Sigmoid colon (tissue), 7 donors: ENCODE results near the gene FBXO48. TPM values are rescaled to one million over a fixed set of nuclear protein-coding genes. Genes with fewer than 3 reads are reported as not detected.
A peak's percentile ranks its signal among the peaks of the same experiment; 100 is the strongest.
"Not testable (repeated sequence)": the region's sequence is repeated elsewhere in the genome, so short reads cannot be mapped to it uniquely, and the experiment has no call there.

Experiments used
- DNase-seq: peaks from one replicate; pipeline ENCODE4 v3.0.0-alpha.2; 2019
- H3K27ac ChIP-seq, 4 donors: fragments of 200-600 bp; sonication (generic); one replicate each; pipeline ENCODE4 v1.5.1; 2016 to 2019; ENCODE audit warnings: mild to moderate bottlenecking in 1 of 4
- H3K27me3 ChIP-seq, 3 donors: fragments of 200-600 bp; sonication (generic); one replicate each; pipeline ENCODE4 v1.5.1; 2019; ENCODE audit warnings: mild to moderate bottlenecking in 1 of 3
- H3K36me3 ChIP-seq, 4 donors: fragments of 200-600 bp; sonication (generic); one replicate each; pipeline ENCODE4 v1.5.1; 2016 to 2019
- H3K4me1 ChIP-seq, 4 donors: fragments of 200-600 bp; sonication (generic); one replicate each; pipeline ENCODE4 v1.5.1; 2017 to 2019
- H3K4me3 ChIP-seq, 4 donors: fragments of 200-600 bp; sonication (generic); one replicate each; pipeline ENCODE4 v1.5.1; 2017 to 2019; ENCODE audit warnings: mild to moderate bottlenecking in 2 of 4, moderate library complexity in 1 of 4
- H3K9me3 ChIP-seq, 4 donors: fragments of 200-600 bp in 3 of 4; sonication (generic) in 3 of 4; one replicate each; pipeline versions ENCODE4 v1.5.1 to v1.6.1; 2013 to 2019
- EP300 ChIP-seq, 4 donors: sonication (generic); formaldehyde crosslinking; IDR thresholded peaks; one replicate each; pipeline ENCODE4 v1.6.1; 2017; ENCODE audit warnings: antibody characterized with exemption in 4 of 4
- POLR2A ChIP-seq, 2 donors: fragments of 450-650 bp; IDR thresholded peaks; one replicate each; pipeline ENCODE4 v1.6.1; 2016; ENCODE audit warnings: antibody characterized with exemption in 2 of 2, mild to moderate bottlenecking in 2 of 2, moderate library complexity in 2 of 2
- POLR2AphosphoS5 ChIP-seq, 4 donors: sonication (generic); formaldehyde crosslinking; IDR thresholded peaks; one replicate each; pipeline ENCODE4 v1.6.1; 2017; ENCODE audit warnings: antibody characterized with exemption in 4 of 4
- WGBS, 2 donors: extraction: QIAGEN DNeasy Blood & Tissue Kit; methylation state at CpG; one replicate each; pipeline ENCODE4 v1.1.7; 2013; 5-methylcytosine and 5-hydroxymethylcytosine counted together
- intact Hi-C: fragments of 100-400 bp; cut with DNase I; formaldehyde crosslinking; loops from one replicate; pipeline ENCODE4 v1.15.1; 2023
- polyA plus RNA-seq, 3 donors: library from polyadenylated mRNA; stranded (reverse); fragments of 200-250 nt; gene quantifications; one replicate each; pipeline ENCODE4 v1.2.3, GENCODE V29; 2013
- total RNA-seq, 4 donors: library from RNA; depleted of rRNA; stranded (reverse); fragments of >200 nt; gene quantifications; one replicate each; pipeline ENCODE4 v1.1.0, GENCODE V29; 2016
- TF ChIP-seq, protein P1 (sequence below), 4 experiments: fragments of 450-650 bp in 3 of 4; fragments of 200-600 bp in 1 of 4; IDR thresholded peaks; one replicate each; pipeline ENCODE4 v1.5.1; 2016 to 2019; ENCODE audit warnings: antibody characterized with exemption in 4 of 4, mild to moderate bottlenecking in 3 of 4, moderate library complexity in 2 of 4
- donor health status: healthy with polysubstance abuse.
- donor health status: Bipolar disorder and iron deficiency.
- donor health status: healthy.

Gene FBXO48
- total and polyA plus RNA-seq, 7 donors: 0.55 to 1.2 (median 0.70) TPM

DNA sequence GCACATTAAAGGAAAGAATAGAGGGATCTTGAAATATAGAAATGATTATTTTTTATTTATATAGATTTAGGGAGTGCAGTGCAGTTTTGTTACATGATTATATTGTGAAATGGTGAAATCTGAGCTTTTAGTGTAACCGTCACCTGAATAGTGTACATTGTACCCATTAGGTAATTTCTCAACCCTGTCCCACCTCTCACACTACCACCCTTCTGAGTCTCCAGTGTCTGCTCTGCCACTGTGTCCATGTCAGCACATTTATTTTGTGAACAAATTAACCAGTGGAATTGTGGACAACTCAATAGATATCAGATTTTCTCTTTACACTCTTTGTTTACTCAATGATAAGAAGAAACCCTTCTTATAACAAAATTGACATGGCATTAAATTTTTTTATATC, 24.5 kb upstream of the FBXO48 start:
- TF ChIP-seq, protein P1, sequence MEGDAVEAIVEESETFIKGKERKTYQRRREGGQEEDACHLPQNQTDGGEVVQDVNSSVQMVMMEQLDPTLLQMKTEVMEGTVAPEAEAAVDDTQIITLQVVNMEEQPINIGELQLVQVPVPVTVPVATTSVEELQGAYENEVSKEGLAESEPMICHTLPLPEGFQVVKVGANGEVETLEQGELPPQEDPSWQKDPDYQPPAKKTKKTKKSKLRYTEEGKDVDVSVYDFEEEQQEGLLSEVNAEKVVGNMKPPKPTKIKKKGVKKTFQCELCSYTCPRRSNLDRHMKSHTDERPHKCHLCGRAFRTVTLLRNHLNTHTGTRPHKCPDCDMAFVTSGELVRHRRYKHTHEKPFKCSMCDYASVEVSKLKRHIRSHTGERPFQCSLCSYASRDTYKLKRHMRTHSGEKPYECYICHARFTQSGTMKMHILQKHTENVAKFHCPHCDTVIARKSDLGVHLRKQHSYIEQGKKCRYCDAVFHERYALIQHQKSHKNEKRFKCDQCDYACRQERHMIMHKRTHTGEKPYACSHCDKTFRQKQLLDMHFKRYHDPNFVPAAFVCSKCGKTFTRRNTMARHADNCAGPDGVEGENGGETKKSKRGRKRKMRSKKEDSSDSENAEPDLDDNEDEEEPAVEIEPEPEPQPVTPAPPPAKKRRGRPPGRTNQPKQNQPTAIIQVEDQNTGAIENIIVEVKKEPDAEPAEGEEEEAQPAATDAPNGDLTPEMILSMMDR (IDR thresholded peaks at IDR 0.05): no peak
- TF ChIP-seq POLR2AphosphoS5 (IDR thresholded peaks at IDR 0.05) (no peak), EP300 (IDR thresholded peaks at IDR 0.05) (no peak), POLR2A (IDR thresholded peaks at IDR 0.05) (no peak)
- no peak overlapping the region for H3K4me3 ChIP-seq
- intact Hi-C loops: no loop called here
- H3K27ac ChIP-seq: no peak overlapping the region
- WGBS, 2 donors: 89 to 97% methylated on average over 1 of the region's 1 CpG
- DNase-seq: no peak
- H3K9me3 ChIP-seq: no peaks in the 10 kb centered on the region
- H3K36me3 ChIP-seq: no peaks in the 10 kb centered on the region
- H3K4me1 ChIP-seq: peaks cover 0 to 5% (median 0%) of the 10 kb centered on the region in 4 donors
- H3K27me3 ChIP-seq: no peaks in the 10 kb centered on the region

DNA sequence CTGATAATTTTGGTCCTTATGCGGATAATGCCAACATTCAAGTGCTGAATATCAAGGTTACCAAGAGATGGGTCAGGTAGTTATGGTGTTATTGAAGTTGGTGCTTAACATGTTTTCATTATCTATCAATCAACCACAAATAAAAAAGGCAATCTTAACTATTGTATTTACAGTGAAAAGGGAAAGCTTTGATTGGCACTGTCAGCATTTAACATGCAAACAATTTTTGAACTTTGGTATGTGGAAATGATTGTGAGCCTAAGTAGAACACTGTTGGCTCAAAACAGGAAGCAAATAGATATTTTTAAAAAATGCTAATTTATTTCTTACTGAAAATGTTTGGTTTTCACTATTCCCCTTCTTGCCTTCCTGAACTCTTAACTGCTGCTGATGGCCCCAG, 22.2 kb upstream of the FBXO48 start:
- Histone ChIP-seq H3K4me3 (no peak overlapping the region), H3K36me3 (no peaks in the 10 kb centered on the region), H3K4me1 (peaks cover 0 to 5% (median 0%) of the 10 kb centered on the region in 4 donors), H3K9me3 (no peaks in the 10 kb centered on the region), H3K27me3 (no peaks in the 10 kb centered on the region), H3K27ac (no peak overlapping the region)
- DNase-seq: no peak
- intact Hi-C loops: no loop called here
- 100% methylated on average over 1 of the region's 1 CpG for WGBS, 2 donors
- TF ChIP-seq POLR2A (IDR thresholded peaks at IDR 0.05) (no peak), EP300 (IDR thresholded peaks at IDR 0.05) (no peak), POLR2AphosphoS5 (IDR thresholded peaks at IDR 0.05) (no peak)
- TF ChIP-seq, protein P1 (IDR thresholded peaks at IDR 0.05): no peak

DNA sequence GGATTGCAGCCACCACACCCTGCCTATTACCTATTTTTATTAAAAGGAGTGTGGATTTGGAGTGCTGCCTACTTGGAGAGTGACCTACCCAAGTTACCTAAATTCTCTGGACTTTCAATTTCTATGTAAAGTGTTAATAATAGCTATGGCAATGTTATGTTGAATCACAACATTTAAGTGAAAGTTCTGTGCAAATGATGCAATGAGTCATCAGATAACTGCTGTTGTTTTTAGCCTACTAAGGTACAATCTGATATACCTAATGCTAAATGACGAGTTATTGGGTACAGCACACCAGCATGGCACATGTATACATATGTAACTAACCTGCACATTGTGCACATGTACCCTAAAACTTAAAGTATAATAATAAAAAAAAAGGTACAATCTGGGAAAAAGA, 21.5 kb upstream of the FBXO48 start:
- H3K4me1 ChIP-seq, H3K9me3 ChIP-seq, H3K27me3 ChIP-seq, H3K27ac ChIP-seq, DNase-seq, H3K4me3 ChIP-seq, intact Hi-C loops, H3K36me3 ChIP-seq: not testable (repeated sequence)
- 85 to 94% methylated on average over 1 of the region's 1 CpG for WGBS, 2 donors

DNA sequence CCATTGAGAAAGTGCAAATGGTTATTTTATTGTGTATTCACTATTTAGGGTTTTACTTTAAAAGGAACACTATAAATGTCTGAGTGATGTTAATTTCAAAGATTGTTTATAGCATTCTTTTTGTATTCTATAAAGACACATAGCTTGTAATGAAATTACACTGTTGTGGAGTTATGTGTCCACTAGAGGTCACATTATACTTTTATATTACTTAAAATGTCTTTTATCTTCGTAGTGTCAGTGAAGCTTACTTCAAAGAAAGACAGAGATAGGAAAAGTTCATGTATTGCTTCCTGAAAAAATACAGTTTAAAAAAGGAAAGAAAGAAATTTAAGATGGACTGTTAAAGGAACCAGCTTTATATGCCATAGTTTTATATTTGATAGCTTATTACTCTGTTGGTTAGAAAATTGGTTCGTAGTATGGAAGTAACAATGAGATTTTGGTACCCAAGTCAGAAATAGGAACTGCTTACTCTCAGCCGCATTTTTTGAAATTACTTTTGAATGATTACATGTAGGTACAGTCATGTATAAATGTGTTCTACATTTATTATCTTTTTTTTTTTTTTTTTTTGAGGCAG, 20.8 kb upstream of the FBXO48 start:
- Histone ChIP-seq H3K36me3 (no peaks in the 10 kb centered on the region), H3K4me1 (peaks cover 0 to 5% (median 0%) of the 10 kb centered on the region in 4 donors), H3K4me3 (no peak overlapping the region), H3K9me3 (no peaks in the 10 kb centered on the region), H3K27me3 (no peaks in the 10 kb centered on the region), H3K27ac (no peak overlapping the region)
- WGBS, 2 donors: 51 to 57% methylated on average over 3 of the region's 3 CpGs
- TF ChIP-seq, protein P1 (IDR thresholded peaks at IDR 0.05): peak in 2 of 4 experiments; percentile 36 to 43
- TF ChIP-seq EP300 (IDR thresholded peaks at IDR 0.05): no peak
- intact Hi-C loops: no loop called here
- no peak for DNase-seq

DNA sequence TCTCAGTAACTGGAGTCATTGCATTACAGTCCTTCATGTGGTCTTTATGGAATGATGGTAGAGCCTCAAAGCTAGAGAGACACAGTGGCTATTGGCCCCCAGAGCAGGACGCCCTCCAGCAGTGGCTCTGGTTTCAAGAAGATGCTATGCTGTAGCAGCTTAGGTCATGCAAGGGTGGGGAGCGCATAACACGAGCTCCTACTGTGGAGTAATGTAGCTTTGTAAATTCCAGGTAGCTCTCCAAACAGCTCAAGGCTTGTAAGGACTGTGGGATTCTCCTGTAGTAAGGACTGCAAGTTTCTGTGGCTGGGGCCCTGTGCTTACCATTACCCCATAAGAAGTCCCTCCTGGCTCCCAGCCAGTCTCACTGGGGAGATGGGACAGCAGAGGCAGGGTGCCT, 15.9 kb upstream of the FBXO48 start:
- Histone ChIP-seq H3K27me3 (no peaks in the 10 kb centered on the region), H3K4me3 (no peak overlapping the region), H3K27ac (no peak overlapping the region), H3K36me3 (no peaks in the 10 kb centered on the region), H3K4me1 (no peaks in the 10 kb centered on the region), H3K9me3 (no peaks in the 10 kb centered on the region)
- no peak for DNase-seq
- no peak for TF ChIP-seq EP300 (IDR thresholded peaks at IDR 0.05)
- TF ChIP-seq POLR2AphosphoS5 (IDR thresholded peaks at IDR 0.05): no peak
- no peak for TF ChIP-seq POLR2A (IDR thresholded peaks at IDR 0.05)
- TF ChIP-seq, protein P1 (IDR thresholded peaks at IDR 0.05): no peak
- intact Hi-C loops: no loop called here
- WGBS, 2 donors: 89 to 93% methylated on average over 3 of the region's 3 CpGs
